H54 (cell line): ENCODE results near the gene RBM20.
"Not testable (repeated sequence)": the region's sequence is repeated elsewhere in the genome, so short reads cannot be mapped to it uniquely, and the experiment has no call there.

Experiments used
- DNase-seq: peaks from one replicate; pipeline ENCODE4 v3.0.0; 2011; ENCODE audit warnings: low spot score, mixed read lengths; ENCODE audit not compliant: insufficient read length
- FAIRE-seq: peaks from 3 replicates; lab custom pipeline; 2011; peaks lifted over from hg19 to GRCh38; lab: Jason Lieb, UNC
- POLR2A ChIP-seq: IDR thresholded peaks from 2 replicates; pipeline ENCODE4 v1.6.1; 2011; ENCODE audit warnings: low read depth, mild to moderate bottlenecking, low read length

RBM20 gene

DNA sequence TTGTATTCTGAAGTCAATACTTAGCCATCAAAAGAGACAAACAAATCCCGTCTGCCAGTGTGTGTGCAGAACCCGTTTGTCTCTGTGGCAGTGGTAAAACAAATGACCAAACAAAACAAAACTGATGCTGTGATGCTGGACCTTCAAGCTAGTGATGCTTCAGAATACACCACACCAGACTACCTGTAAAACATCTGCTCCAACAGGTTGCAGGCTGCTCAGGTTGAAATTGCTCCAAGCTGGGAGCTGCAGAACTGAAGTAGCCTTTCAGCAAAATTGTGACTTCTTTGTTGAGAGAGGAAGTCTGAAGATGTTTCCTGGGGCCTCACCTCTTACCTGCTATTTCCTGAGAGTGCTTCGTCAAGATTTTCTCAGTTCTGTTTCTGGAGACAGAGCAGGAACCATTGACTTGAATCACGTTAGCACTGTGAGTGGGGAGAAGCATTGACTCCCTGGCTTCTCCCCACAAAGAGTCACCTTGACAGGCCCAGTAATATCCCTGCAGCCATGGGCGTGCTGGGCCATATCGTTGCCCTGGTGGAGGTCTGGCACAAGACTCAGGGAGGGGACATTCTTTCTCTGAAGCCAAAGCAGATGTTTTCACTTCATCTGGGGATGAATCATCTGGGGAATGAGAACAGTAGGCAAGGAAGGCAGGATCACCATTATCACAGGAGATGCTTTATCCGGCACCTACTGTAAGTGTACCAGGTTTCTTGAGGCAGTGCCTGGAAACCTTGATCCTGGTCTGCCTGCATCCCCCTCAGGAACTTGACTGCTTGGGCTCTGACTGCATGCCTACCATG, 80.2 kb downstream of the RBM20 start:
- no peak for TF ChIP-seq POLR2A
- FAIRE-seq (no peak), DNase-seq (no peak)

DNA sequence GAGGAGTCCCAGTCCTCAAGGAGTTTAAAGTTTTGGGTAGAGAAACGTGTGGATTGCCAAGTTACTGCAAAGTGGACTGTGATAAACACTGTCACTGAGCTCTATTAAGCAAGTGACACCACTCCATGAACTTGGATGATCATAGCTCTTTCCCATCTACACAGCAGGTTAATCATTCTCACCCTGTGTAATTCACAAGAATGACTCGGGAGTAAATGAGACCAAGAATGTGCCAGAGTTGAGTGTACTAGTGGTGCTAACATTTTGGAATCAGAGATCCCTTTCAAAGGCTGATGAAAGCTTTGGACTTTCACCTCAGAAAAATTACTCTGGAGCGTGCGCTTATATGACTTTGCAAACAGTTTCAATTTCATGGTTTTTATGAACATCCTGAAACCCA, 80.8 kb downstream of the RBM20 start:
- no peak for TF ChIP-seq POLR2A
- no peak for DNase-seq
- no peak for FAIRE-seq

DNA sequence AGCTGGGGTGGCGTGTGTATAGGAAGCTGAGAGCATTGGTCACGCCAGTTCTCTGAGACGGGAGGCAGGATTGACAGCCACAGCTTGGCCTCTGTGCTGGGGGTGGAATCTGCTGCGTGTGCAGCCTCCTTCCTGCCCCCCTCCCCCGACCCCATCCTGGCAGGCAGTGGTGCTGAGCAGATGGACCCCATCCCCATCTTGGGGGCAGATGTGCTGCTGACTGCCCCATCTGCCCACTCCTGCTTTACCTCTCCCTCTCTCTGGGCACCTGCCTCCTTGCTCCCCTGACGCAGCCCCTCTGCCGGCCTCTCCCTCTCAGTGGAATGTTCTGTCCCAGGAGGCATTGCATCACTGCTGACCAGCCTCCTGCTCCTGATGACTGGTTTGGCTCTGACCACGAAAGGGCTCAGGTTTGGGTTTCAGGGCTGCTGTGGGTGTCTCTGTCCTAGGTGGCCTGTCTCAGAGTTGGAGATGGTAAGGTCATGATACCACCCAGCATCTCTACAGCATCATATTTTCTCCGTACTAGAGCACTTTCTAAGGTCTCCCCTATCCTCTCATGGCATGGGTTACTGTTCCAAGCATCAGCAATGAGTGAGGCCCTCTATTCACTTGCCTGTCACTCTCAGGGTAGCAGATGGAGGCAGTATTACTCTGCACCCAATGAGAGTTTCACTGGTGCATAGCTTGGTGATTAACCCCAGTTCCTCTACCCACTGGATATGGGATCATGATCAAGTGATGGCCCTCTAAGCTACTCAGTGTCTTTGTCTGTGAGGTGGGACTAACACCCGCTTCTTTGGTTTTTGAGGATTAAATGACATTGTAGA, 81.9 kb downstream of the RBM20 start:
- FAIRE-seq (no peak), DNase-seq (no peak)
- no peak for TF ChIP-seq POLR2A

DNA sequence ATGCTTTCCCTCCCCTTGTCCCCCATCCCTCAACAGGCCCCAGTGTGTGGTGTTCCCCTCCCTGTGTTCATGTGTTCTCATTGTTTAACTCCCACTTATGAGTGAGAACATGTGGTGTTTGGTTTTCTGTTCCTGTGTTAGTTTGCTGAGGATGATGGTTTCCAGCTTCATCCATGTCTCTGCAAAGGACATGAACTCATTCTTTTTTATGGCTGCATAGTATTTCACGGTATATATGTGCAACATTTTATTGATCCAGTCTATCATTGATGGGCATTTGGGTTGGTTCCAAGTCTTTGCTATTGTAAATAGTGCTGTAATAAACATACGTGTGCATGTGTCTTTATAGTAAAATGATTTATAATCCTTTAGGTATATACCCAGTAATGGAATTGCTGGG, 83.6 kb downstream of the RBM20 start:
- FAIRE-seq, DNase-seq: not testable (repeated sequence)

DNA sequence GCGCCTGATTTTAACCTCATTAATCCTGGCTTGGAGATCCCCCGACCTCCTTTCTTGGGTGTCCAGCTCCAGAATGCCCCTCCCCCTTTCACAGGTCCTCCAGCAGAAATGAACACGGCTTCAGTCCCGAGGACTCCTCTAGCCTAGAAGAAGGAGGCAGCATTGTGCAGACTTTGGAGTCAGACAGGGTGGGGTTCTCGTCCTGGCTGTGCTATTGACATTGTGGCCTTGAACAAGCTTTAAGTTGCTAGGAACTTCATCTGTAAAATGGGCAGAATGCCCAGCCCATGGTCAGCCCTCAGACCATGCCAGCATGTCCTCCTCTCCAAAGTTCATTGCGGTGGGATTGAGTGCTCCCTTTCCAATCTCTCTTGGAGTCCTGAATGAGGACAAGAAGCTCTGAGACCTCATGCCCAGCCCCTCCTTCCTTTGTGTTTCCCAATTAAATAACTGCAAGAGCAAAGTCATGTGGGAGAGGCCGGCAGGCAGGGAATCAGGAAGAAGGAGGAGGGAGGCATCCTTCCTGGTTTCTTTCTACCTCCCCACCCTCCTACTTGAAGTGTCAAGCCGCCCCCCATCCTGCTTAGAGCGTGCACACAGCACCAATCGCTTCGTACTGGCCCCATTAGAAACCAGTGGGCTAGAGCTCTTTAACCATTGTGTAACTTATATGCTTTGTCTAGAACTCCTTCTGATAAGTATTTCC, 86.4 kb downstream of the RBM20 start:
- DNase-seq (no peak), FAIRE-seq (no peak)
- TF ChIP-seq POLR2A: no peak

DNA sequence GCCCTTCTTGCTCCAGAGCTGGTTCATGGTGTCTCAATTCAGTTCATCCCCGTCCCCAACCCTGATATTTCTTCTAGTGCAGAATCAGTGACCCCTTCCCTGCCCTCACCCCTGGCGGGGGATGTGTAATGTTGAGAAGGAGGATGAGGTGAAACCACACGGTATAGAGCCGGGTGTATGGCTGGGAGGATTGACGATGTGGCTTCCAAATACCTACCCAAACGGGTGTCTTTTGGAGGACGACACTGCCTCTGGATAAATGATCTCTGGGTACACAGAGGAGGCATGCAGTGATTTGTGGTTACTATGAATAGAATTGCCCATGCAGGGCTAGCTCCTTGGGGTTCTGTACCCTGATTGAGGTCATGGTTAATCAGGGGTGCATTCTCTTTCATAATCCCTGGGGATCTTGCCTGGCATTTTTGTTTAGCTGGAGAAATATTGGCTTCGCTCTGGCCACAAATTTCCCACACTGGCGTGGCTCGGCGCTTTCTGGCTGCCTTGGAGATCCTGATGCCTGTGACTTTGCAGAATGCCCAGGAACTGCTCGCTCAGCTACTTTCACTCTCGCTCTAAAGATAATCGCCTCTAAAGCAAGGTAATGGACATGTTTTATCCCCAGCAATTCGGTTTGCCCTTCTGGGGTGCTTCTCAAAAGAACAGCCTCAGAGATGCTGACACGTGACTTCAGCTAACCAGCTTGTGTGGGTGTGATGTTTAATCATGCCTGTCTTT, 89.2 kb downstream of the RBM20 start:
- no peak for FAIRE-seq
- no peak for TF ChIP-seq POLR2A
- DNase-seq: no peak

DNA sequence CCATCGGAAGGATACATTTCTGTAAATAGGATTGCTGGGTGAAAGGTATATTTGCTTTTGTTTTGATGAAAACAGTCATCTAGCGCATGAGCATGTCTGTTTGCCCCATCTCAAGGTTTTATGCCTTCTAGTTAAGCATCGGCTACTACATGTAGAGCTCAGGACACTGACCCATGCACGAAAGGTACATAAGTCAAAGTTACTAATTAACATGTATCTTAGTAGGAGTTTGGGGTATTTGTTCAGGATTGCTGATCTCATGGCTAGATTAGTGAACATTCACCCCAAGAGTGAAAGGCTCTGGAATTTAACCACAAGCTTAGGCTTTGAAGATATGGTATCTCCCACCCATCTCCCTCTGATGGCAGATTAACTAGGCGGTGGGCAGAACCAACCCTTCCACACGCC, 91.5 kb downstream of the RBM20 start:
- DNase-seq (no peak), FAIRE-seq (no peak)
- TF ChIP-seq POLR2A: no peak

DNA sequence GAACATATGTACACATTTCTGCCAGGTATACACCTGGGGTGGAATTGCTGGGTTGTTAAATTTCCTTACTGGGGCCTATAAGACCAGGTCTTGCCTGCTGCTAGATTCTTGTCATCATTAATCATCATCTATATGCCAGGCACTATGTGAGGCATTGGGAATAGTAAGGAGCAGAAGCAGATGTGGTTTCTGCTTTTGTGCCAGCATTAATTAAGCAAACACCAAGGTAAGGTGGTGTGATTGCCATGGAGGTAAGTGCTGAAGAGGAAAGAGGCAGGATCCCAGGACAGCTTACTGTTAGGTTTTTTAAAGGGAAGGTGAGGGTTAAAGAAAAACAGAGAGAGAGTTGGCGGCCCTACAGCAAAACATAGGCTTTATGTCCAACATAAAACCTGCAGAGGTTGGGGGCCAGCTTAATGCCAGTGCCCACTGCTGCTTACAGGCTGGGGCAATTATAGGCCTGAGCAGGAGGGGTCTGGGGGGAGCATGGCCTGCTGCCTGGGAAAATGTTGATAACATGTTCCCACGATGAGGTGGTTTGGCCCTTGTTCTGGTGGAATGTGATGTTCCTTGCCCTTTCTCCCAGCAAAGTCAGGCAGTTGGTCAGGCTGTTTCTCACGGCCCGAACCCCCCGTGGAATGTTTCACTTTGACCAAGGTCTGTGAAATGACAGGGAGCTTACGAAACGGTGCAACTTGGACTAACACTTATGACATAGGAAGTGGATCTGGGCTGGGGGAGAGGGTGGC, 93.9 kb downstream of the RBM20 start:
- FAIRE-seq (no peak), DNase-seq (no peak)
- TF ChIP-seq POLR2A: no peak

DNA sequence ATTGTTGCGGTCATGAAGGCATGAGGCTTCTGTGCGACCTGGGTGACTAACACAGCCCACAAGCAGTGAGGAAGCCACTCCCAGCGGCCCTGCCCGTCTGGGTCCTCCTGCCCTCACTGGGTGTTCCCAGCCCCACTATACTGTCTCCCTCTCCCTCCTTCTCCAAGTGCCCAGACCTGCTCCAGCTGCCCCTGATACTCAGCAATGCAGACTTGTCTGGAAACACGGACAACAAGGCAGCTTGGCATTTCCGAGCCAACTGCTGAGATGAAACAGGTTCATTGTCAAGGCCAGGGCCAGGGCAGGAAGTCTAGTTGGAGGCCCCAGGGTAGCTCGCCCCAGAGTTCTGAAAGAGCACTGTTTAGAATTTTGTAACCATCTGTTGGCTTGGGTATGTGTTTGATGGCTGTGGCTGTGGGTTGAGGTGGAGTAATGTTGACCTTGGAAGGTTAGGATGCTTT, 95.7 kb downstream of the RBM20 start:
- no peak for DNase-seq
- no peak for TF ChIP-seq POLR2A
- no peak for FAIRE-seq

DNA sequence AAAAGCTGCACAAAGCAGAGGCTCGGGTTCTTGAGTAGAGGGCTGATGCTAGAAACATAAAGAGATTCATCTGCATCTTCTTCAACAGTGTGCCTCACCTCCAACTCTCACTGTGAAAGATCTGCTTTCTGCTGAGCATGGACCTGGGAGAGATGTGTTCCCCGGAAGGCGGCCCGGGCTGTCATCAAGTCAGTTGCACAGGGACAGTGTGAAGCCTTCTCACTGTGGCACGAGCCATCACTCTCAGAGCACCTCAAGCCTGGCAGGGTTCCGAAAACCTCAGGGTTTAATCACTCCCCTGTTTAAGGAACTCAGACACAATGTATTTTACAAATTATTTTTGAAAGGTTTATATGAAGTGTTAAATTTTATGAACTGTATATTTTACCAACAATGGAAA, 98.7 kb downstream of the RBM20 start:
- no peak for TF ChIP-seq POLR2A
- DNase-seq: no peak
- FAIRE-seq: no peak

DNA sequence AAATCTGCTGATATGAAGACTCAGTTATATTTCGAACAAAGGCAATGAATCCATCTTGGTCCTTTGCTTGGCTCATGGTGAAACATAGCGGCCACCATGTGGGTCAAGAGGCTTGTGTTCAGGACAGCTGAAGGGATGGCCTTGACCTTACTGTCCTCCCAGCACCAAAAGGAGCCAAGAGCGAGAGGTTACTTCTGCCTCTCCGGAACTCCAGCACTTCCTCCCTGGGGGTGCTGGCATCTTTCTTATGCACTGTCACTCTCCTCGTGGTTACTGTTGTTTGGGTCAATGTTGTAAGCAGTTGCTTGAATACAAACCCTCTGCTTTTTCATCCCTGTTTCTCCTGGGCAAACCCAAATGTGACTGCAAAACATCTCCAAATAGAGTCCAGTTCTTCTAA, 100.6 kb downstream of the RBM20 start:
- no peak for TF ChIP-seq POLR2A
- FAIRE-seq: no peak
- no peak for DNase-seq

DNA sequence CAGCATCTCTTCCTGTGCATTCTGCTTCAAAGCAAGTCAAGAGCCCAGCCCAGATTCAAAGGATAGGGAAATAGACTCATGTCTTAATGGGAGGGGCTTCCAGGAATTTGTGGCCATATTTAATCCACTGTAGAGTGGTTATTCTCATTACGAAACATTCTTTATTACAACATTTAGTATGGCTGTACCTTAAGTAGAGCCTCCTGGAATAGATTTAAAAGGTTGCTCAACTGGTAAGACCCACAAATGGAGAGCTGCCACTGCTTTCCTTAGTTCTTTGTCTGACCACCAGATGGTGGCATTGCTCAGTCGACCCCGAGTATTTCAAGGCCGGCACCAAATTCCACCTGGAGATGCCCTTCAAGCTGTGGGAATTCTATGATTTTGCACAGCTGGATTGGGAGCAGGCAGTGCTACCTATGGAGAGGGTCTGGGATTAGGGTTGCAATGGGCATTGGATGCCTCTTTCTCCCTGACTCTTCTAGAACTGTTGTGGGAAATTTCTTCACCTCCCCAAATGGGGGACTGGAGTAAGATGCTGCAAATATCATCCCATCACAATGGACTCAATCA, 102.2 kb downstream of the RBM20 start:
- no peak for TF ChIP-seq POLR2A
- DNase-seq (peak; percentile 45), FAIRE-seq (no peak)
